C4-2B (cell line): ENCODE measurements around the gene PYCR2.
A peak's percentile ranks its signal among the peaks of the same experiment; 100 is the strongest.

Experiments used
- H3K27ac ChIP-seq: fragments of 450-650 bp; 2 replicates; pipeline ENCODE4 v1.5.1; 2017
- ZFX ChIP-seq: fragments of 450-650 bp; IDR thresholded peaks from 2 replicates; pipeline ENCODE4 v1.6.1; 2017
- TF ChIP-seq, protein P1 (sequence below): fragments of 450-650 bp; conservative IDR thresholded peaks from 2 replicates; pipeline ENCODE4 v1.5.1; 2017; ENCODE audit warnings: mild to moderate bottlenecking

Gene PYCR2

DNA sequence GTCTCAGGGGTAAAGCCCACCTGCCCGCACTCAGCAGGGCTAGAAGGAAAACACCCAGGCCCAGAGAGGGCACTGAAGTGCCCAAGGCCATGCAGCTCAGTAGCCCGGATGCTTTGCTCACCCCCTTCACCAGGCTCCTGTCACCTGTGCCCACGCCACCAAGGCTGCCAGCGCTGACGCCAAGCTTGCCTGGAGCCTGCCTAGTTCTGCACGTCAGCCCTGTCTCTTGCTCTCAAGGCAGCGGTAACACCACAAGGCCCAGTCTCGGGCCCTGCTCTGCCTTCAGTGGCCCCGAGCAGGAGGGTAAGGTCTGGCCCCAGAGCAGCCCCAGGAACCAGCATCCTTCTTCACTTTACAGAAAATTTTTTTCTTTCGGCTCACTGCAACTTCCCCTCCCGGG, 49.6 kb downstream of the PYCR2 start:
- TF ChIP-seq, protein P1, sequence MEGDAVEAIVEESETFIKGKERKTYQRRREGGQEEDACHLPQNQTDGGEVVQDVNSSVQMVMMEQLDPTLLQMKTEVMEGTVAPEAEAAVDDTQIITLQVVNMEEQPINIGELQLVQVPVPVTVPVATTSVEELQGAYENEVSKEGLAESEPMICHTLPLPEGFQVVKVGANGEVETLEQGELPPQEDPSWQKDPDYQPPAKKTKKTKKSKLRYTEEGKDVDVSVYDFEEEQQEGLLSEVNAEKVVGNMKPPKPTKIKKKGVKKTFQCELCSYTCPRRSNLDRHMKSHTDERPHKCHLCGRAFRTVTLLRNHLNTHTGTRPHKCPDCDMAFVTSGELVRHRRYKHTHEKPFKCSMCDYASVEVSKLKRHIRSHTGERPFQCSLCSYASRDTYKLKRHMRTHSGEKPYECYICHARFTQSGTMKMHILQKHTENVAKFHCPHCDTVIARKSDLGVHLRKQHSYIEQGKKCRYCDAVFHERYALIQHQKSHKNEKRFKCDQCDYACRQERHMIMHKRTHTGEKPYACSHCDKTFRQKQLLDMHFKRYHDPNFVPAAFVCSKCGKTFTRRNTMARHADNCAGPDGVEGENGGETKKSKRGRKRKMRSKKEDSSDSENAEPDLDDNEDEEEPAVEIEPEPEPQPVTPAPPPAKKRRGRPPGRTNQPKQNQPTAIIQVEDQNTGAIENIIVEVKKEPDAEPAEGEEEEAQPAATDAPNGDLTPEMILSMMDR: no peak
- no peak for TF ChIP-seq ZFX
- peak overlapping the region; percentile 86 for H3K27ac ChIP-seq

DNA sequence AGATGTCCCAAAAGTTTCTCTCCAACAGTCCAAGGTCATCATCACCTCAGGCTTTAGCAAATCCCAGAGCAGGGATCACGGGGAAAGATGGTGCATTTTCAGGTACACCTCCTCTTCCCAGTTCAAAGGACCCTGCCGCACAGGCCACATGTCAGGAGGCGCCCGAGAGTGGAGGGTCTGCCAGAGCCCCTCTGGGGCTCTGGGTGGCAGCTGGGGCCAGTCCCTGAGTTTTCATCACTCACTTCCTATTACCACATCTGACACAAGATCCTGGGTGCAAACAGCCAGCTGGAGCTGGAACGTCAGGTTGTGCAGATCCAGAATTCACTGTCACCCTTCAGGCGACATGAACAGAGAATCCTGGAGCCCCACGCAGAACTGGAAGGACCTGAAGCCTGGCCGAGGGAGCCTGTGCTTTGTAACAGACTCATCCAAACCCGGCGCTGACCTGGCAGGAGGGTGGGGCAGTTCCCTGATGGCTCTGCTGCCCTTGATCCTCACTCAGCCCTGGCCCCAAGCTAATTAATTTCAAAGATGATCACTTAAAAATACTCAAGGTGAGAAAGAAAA, 50.7 kb downstream of the PYCR2 start:
- H3K27ac ChIP-seq: no peak overlapping the region
- TF ChIP-seq, protein P1: no peak
- no peak for TF ChIP-seq ZFX

DNA sequence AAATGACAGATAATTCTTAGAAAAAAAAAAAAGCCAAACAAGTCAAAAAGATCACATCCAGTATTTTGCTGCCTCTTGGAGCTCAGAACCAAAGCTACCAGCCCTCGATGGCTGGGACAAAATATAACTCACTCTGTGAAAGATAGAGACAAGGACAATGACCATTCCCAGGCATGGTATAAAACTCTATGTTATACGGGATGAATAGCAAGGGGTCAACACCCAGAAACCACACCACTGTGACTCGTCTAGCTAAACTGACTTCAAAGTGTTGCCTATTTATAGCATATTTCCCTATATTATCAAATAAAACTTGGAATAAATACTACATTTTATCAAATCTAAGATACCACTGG, 52.0 kb downstream of the PYCR2 start:
- H3K27ac ChIP-seq: no peak overlapping the region
- TF ChIP-seq, protein P1: no peak
- TF ChIP-seq ZFX: no peak

DNA sequence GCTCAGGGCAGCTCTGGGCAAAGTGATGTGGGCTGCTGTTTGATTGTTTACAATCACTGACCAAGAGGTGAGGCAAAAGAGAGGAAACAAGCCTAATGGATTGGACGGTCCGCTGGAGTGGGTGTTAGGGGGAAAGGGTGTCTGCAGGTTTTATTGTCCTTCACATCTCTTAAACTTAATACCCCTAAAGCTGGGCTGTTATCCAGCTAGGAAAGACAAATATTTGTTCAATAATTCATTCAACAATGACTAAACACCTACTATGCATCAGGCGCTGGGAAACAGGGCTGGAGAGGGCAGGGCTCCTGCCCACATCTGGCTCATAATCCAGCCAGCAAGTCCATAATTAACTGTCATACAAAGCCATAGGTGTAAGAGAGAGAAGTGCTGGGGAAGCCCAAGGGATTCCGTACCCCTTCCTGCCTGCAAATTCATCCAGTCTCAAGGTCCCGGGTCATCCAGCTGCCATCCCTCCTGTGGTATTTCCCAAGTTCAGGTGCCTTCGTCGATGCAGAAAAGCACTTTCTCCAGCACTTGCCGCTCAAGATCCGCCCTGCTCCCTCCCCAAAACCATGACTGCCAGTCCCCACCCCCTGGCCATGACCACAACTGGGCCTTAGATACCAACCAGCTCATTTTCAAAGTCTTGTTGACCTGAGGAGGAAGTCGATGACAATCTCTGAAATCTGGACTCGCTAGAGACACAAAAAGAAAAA, 52.5 kb downstream of the PYCR2 start:
- TF ChIP-seq ZFX: no peak
- TF ChIP-seq, protein P1: no peak
- no peak overlapping the region for H3K27ac ChIP-seq

DNA sequence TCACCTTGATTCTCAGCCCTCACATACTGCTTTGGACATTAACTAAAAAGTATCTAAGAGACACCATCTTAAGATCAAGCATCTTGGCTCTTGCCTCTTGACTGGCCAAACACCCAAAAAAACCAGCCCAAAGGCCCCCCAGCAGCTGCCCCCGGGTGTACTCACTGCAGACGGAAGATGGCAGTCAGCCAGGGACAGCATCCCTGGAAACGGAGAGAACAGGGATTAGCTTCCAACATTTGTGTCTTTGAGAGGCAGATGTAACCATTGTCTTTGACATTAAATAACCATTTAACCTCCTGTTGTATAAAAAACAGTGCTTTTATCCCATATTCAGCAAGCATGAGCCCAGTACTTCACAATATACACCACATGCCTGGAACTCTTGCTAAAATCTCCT, 53.1 kb downstream of the PYCR2 start:
- TF ChIP-seq, protein P1: no peak
- no peak for TF ChIP-seq ZFX
- H3K27ac ChIP-seq: no peak overlapping the region
